Measurements from ENCODE around the gene SLC38A9.

SLC38A9 gene

GRCh38 chr5:55706230-55706629 lies 5.9 kb downstream of the SLC38A9 start:
- Histone ChIP-seq H3K36me3 (replicated peaks; ENCODE audit: insufficient read depth, low read length) (no peaks in the 10 kb centered on the region), H3K27me3 (replicated peaks; ENCODE audit: insufficient read depth, low read length) (no peaks in the 10 kb centered on the region), H3K4me2 (ENCODE audit: low read depth, low read length) (no peak overlapping the region), H2AFZ (ENCODE audit: low read length) (no peak overlapping the region), H3K4me3 (ENCODE audit: low read length) (no peak overlapping the region), H3K79me2 (ENCODE audit: low read length) (peaks cover 2% of the 10 kb centered on the region), H3K27ac (ENCODE audit: low read length) (no peak overlapping the region), H3K9me3 (replicated peaks; ENCODE audit: insufficient read depth, low read length) (no peaks in the 10 kb centered on the region), H3K9me2 (replicated peaks; ENCODE audit: insufficient read depth, low read length) (no peaks in the 10 kb centered on the region), H3K4me1 (ENCODE audit: low read length) (0 out of 2 replicates have a peak, but pooled peaks cover 6% of the 10 kb centered on the region), H3K9ac (ENCODE audit: low read length) (no peak overlapping the region), H3F3A (ENCODE audit: insufficient read depth, low read length) (no peaks in the 10 kb centered on the region), H4K20me1 (ENCODE audit: insufficient read depth, low read length) (no peaks in the 10 kb centered on the region)
- TF ChIP-seq EZH2 (optimal IDR thresholded peaks at IDR 0.05; ENCODE audit: low read depth, low read length) (no peak), EZH2phosphoT487 (IDR thresholded peaks at IDR 0.05; ENCODE audit: low read length) (no peak)
- TF ChIP-seq, protein P1, sequence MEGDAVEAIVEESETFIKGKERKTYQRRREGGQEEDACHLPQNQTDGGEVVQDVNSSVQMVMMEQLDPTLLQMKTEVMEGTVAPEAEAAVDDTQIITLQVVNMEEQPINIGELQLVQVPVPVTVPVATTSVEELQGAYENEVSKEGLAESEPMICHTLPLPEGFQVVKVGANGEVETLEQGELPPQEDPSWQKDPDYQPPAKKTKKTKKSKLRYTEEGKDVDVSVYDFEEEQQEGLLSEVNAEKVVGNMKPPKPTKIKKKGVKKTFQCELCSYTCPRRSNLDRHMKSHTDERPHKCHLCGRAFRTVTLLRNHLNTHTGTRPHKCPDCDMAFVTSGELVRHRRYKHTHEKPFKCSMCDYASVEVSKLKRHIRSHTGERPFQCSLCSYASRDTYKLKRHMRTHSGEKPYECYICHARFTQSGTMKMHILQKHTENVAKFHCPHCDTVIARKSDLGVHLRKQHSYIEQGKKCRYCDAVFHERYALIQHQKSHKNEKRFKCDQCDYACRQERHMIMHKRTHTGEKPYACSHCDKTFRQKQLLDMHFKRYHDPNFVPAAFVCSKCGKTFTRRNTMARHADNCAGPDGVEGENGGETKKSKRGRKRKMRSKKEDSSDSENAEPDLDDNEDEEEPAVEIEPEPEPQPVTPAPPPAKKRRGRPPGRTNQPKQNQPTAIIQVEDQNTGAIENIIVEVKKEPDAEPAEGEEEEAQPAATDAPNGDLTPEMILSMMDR (IDR thresholded peaks at IDR 0.05; ENCODE audit: low read length): no peak
- no peak for DNase-seq

DNA sequence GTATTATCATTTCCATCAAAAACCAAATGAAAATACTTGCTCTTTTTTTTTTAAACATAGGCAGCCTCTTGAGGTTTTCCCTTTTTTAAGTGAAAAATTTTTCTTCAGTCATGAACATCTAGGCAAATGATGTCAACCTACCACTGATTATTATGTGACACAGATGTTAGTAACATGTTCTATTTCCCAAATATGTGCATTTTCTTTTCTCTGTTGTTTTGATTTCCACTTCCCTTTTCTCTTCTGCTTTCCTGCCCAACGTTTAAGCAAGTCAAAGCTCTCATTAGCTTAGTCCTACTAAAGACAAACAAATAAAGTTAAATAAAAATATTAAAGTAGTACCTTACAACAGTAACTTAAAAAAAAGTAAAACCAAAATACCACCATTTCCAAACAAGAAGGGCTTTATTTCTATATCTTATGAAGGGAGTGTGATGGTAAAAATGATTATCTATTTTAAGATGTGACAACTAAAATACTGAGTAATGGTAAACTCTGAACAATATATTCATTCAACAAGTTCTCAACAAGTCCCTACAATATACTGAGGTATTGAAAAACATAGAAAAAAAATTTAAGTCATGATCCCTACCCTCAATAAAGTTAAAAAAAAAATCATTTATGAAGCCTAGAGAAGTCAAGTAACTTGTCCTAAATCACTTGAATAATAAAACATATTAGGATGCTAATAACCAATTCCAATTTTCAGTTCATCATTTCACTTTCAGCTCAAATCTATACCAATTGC lies 9.4 kb downstream of the SLC38A9 start:
- DNase-seq: no peak
- Histone ChIP-seq H3K4me3 (ENCODE audit: low read length) (no peak overlapping the region), H3K4me1 (ENCODE audit: low read length) (0 out of 2 replicates have a peak, but pooled peaks cover 5% of the 10 kb centered on the region), H3K9me3 (replicated peaks; ENCODE audit: insufficient read depth, low read length) (no peaks in the 10 kb centered on the region), H3K79me2 (ENCODE audit: low read length) (no peaks in the 10 kb centered on the region), H3K4me2 (ENCODE audit: low read depth, low read length) (no peak overlapping the region), H3K9ac (ENCODE audit: low read length) (no peak overlapping the region), H3K27me3 (replicated peaks; ENCODE audit: insufficient read depth, low read length) (no peaks in the 10 kb centered on the region), H3F3A (ENCODE audit: insufficient read depth, low read length) (no peaks in the 10 kb centered on the region), H3K36me3 (replicated peaks; ENCODE audit: insufficient read depth, low read length) (no peaks in the 10 kb centered on the region), H2AFZ (ENCODE audit: low read length) (no peak overlapping the region), H3K27ac (ENCODE audit: low read length) (no peak overlapping the region), H4K20me1 (ENCODE audit: insufficient read depth, low read length) (no peaks in the 10 kb centered on the region), H3K9me2 (replicated peaks; ENCODE audit: insufficient read depth, low read length) (no peaks in the 10 kb centered on the region)
- TF ChIP-seq, protein P1 (IDR thresholded peaks at IDR 0.05; ENCODE audit: low read length): no peak
- TF ChIP-seq EZH2 (optimal IDR thresholded peaks at IDR 0.05; ENCODE audit: low read depth, low read length) (no peak), EZH2phosphoT487 (IDR thresholded peaks at IDR 0.05; ENCODE audit: low read length) (no peak)

DNA sequence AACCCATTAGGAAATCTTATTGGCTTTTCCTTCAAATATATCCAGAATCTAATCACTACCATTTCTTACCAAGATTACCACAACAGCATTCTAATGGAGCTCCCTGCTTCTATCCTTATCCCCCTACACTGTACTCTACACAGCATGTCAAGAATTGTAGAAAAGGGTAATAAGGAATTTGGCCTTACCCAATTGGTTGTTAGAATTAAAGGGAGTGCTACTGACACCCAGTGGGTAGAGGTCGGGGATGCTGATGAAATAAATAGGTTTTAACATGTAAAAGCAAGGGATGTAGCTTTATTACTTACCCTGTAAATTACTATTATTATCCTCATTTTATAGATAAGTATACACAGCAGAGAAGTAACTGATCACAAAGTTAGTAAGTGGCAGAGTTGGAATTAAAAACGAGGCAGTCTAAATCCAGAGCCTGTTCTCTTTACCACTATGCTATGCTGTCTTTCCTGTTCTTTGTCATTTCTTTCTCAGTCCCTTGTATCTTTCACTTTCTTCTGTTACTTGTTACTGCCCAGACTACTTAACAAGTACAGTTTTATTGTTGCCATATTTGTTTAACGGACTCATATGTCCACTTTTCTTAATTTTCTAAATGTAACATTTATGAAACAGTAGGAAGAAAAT lies 10.5 kb downstream of the SLC38A9 start:
- no peaks in the 10 kb centered on the region for H4K20me1 ChIP-seq (ENCODE audit: insufficient read depth, low read length)
- no peaks in the 10 kb centered on the region for H3K36me3 ChIP-seq (replicated peaks; ENCODE audit: insufficient read depth, low read length)
- H3K4me3 ChIP-seq (ENCODE audit: low read length): no peak overlapping the region
- H3K4me2 ChIP-seq (ENCODE audit: low read depth, low read length): no peak overlapping the region
- H3K4me1 ChIP-seq (ENCODE audit: low read length): 0 out of 2 replicates have a peak, but pooled peaks cover 5% of the 10 kb centered on the region
- no peaks in the 10 kb centered on the region for H3K79me2 ChIP-seq (ENCODE audit: low read length)
- H3F3A ChIP-seq (ENCODE audit: insufficient read depth, low read length): no peaks in the 10 kb centered on the region
- no peak overlapping the region for H3K9ac ChIP-seq (ENCODE audit: low read length)
- H3K9me3 ChIP-seq (replicated peaks; ENCODE audit: insufficient read depth, low read length): no peaks in the 10 kb centered on the region
- no peaks in the 10 kb centered on the region for H3K27me3 ChIP-seq (replicated peaks; ENCODE audit: insufficient read depth, low read length)
- no peak overlapping the region for H3K27ac ChIP-seq (ENCODE audit: low read length)
- H3K9me2 ChIP-seq (replicated peaks; ENCODE audit: insufficient read depth, low read length): no peaks in the 10 kb centered on the region
- DNase-seq: no peak
- no peak overlapping the region for H2AFZ ChIP-seq (ENCODE audit: low read length)
- no peak for TF ChIP-seq EZH2 (optimal IDR thresholded peaks at IDR 0.05; ENCODE audit: low read depth, low read length)
- TF ChIP-seq, protein P1 (IDR thresholded peaks at IDR 0.05; ENCODE audit: low read length): no peak
- no peak for TF ChIP-seq EZH2phosphoT487 (IDR thresholded peaks at IDR 0.05; ENCODE audit: low read length)
